HepG2 (cell line): ENCODE measurements around the gene TTPAL. TPM values are rescaled to one million over a fixed set of nuclear protein-coding genes. Genes with fewer than 3 reads are reported as not detected.

Experiments used
- ARNT2 ChIP-seq: sonication (generic); formaldehyde crosslinking; IDR thresholded peaks from 2 replicates; pipeline ENCODE4 v1.8.0; 2022; ENCODE audit warnings: mild to moderate bottlenecking, low read depth, missing genetic modification reagents, moderate library complexity
- ERF ChIP-seq: IDR thresholded peaks from 2 replicates; pipeline ENCODE4 v1.6.1; 2018; ENCODE audit warnings: missing biosample characterization, missing genetic modification reagents
- GLMP ChIP-seq: sonication (generic); formaldehyde crosslinking; IDR thresholded peaks from 2 replicates; pipeline ENCODE4 v1.9.0; 2021; ENCODE audit warnings: missing genetic modification reagents, mild to moderate bottlenecking, borderline replicate concordance
- HOXA5 ChIP-seq: sonication (generic); formaldehyde crosslinking; IDR thresholded peaks from 2 replicates; pipeline ENCODE4 v1.4.0; 2020; ENCODE audit warnings: missing genetic modification reagents
- IKZF1 ChIP-seq: fragments of 450-650 bp; IDR thresholded peaks from 2 replicates; pipeline ENCODE4 v1.7.1; 2016
- ISL2 ChIP-seq: sonication (generic); formaldehyde crosslinking; IDR thresholded peaks from 2 replicates; pipeline ENCODE4 v1.5.0; 2020; ENCODE audit warnings: missing genetic modification reagents
- MAX ChIP-seq: IDR thresholded peaks from 2 replicates; pipeline ENCODE4 v1.6.1; 2012; ENCODE audit warnings: inconsistent platforms
- MXD1 ChIP-seq: sonication (generic); formaldehyde crosslinking; IDR thresholded peaks from 2 replicates; pipeline ENCODE4 v1.4.0; 2020; ENCODE audit warnings: mild to moderate bottlenecking, missing genetic modification reagents
- NCOR1 ChIP-seq: fragments of 200-600 bp; sonication (generic); IDR thresholded peaks from 2 replicates; pipeline ENCODE4 v1.7.0; 2017; ENCODE audit warnings: antibody characterized with exemption, low read length, borderline replicate concordance
- NR1H2 ChIP-seq: sonication (generic); formaldehyde crosslinking; IDR thresholded peaks from 2 replicates; pipeline ENCODE4 v1.8.1; 2022; ENCODE audit warnings: low read depth, missing genetic modification reagents, borderline replicate concordance
- PHB2 ChIP-seq: fragments of 450-650 bp; IDR thresholded peaks from 2 replicates; pipeline ENCODE4 v1.6.1; 2018; ENCODE audit not compliant: partially characterized antibody
- POLR2A ChIP-seq, 2 experiments: IDR thresholded peaks; 2 replicates each; pipeline ENCODE4 v1.6.1; 2011; ENCODE audit warnings: low read depth in 2 of 2, low read length in 2 of 2, mild to moderate bottlenecking in 1 of 2, moderate library complexity in 1 of 2; ENCODE audit not compliant: insufficient read depth in 1 of 2
- RFXAP ChIP-seq: sonication (generic); formaldehyde crosslinking; IDR thresholded peaks from 2 replicates; pipeline ENCODE4 v1.4.0; 2020; ENCODE audit warnings: missing genetic modification reagents, borderline replicate concordance
- SRSF9 ChIP-seq: fragments of 200-400 bp; formaldehyde crosslinking; IDR thresholded peaks from 2 replicates; pipeline ENCODE4 v1.6.1; 2018; ENCODE audit warnings: borderline replicate concordance, mild to moderate bottlenecking, low read depth, low read length; ENCODE audit not compliant: insufficient read depth, poor library complexity, severe bottlenecking
- ZFP91 ChIP-seq: sonication (generic); formaldehyde crosslinking; IDR thresholded peaks from 2 replicates; pipeline ENCODE4 v1.9.0; 2022; ENCODE audit warnings: missing genetic modification reagents, mild to moderate bottlenecking, borderline replicate concordance
- ZGPAT ChIP-seq: IDR thresholded peaks from 2 replicates; pipeline ENCODE4 v1.6.1; 2016; ENCODE audit warnings: mild to moderate bottlenecking
- ZKSCAN8 ChIP-seq: IDR thresholded peaks from 2 replicates; pipeline ENCODE4 v1.6.1; 2016; ENCODE audit warnings: borderline replicate concordance, missing genetic modification reagents, missing compliant biosample characterization
- ZNF24 ChIP-seq: fragments of 450-650 bp; IDR thresholded peaks from 2 replicates; pipeline ENCODE4 v1.6.1; 2017; ENCODE audit warnings: antibody characterized with exemption, mild to moderate bottlenecking
- ZNF558 ChIP-seq: sonication (generic); formaldehyde crosslinking; IDR thresholded peaks from 2 replicates; pipeline ENCODE4 v1.9.0; 2022; ENCODE audit warnings: mild to moderate bottlenecking, missing genetic modification reagents, borderline replicate concordance
- ZNF687 ChIP-seq: sonication (generic); formaldehyde crosslinking; IDR thresholded peaks from 2 replicates; pipeline ENCODE4 v1.5.1; 2020; ENCODE audit warnings: mild to moderate bottlenecking, missing genetic modification reagents, moderate library complexity
- ZNF737 ChIP-seq: sonication (generic); formaldehyde crosslinking; IDR thresholded peaks from 2 replicates; pipeline ENCODE4 v1.5.0; 2020; ENCODE audit warnings: missing genetic modification reagents, mild to moderate bottlenecking, borderline replicate concordance
- polyA plus RNA-seq, 8 experiments: library from polyadenylated mRNA; depleted of rRNA in 3 of 8; stranded (reverse) in 7 of 8; unstranded in 1 of 8; fragments of >200 nt; fragmentation: Illumina TruSeq in 4 of 8; extraction: Trizol in 4 of 8; gene quantifications; 2 replicates each; pipeline versions ENCODE4 v1.2.1 to v1.2.3, GENCODE V29; 2011 to 2016; ENCODE audit warnings: low read depth in 4 of 8, missing spikeins in 1 of 8, mixed read lengths in 1 of 8; ENCODE audit not compliant: insufficient read depth in 1 of 8
- total RNA-seq, 5 experiments: library from RNA; depleted of rRNA; stranded (reverse); fragments of >200 nt; fragmentation: Illumina TruSeq; extraction: Trizol; gene quantifications; 2 replicates each; pipeline ENCODE4 v1.2.3, GENCODE V29; 2016; ENCODE audit warnings: low read depth in 1 of 5

TTPAL gene
- total and polyA plus RNA-seq, 2 of the 13 experiments (the other 11 are each of a cell fraction or from before 2014, with no cell fraction given): 4.3 to 18.8 TPM

- peak; percentile 62 for TF ChIP-seq ZNF687 (CRISPR knock-in tag)
- 0 out of 2 replicates have a peak, but pooled peaks have one; percentile 19 for TF ChIP-seq MAX
- TF ChIP-seq ZFP91: no peak
- TF ChIP-seq NCOR1: no peak
- no peak for TF ChIP-seq IKZF1
- no peak for TF ChIP-seq POLR2A (IDR thresholded peaks at IDR 0.05; ENCODE audit: insufficient read depth in 1 of 2, low read depth in 2 of 2, low read length in 2 of 2)
- TF ChIP-seq GLMP: no peak
- TF ChIP-seq NR1H2 (CRISPR knock-in tag): no peak
- TF ChIP-seq ZNF24: no peak
- TF ChIP-seq PHB2: no peak
- no peak for TF ChIP-seq RFXAP (CRISPR knock-in tag)
- no peak for TF ChIP-seq ZKSCAN8
- no peak for TF ChIP-seq ARNT2 (CRISPR knock-in tag)
- TF ChIP-seq SRSF9: no peak
- no peak for TF ChIP-seq ISL2 (CRISPR knock-in tag)
- no peak for TF ChIP-seq ZGPAT (CRISPR knock-in tag)
- TF ChIP-seq MXD1 (CRISPR knock-in tag): no peak
- TF ChIP-seq HOXA5 (CRISPR knock-in tag): no peak
- TF ChIP-seq ERF (CRISPR knock-in tag): no peak
- no peak for TF ChIP-seq ZNF558 (CRISPR knock-in tag)
- no peak for TF ChIP-seq ZNF737 (CRISPR knock-in tag)
These were observed 8.3 kb upstream of the TTPAL start (continued) for GRCh38 chr20:44467289-44467883.
